ENCODE results near the gene IRAK1.

IRAK1 gene

GRCh38 chrX:153969904-153970356, 49.8 kb downstream of the IRAK1 start:
- peaks cover 51% of the 10 kb centered on the region for H3K4me1 ChIP-seq (ENCODE audit: insufficient read depth, low read length)

GRCh38 chrX:153969125-153969903, 50.4 kb downstream of the IRAK1 start:
- Histone ChIP-seq H3K4me3 (ENCODE audit: low read depth in 1 of 2, low read length in 2 of 2) (peak overlapping the region; percentile 57 to 90), H4K20me1 (ENCODE audit: insufficient read depth, low read length) (peaks cover 55% of the 10 kb centered on the region), H2AFZ (ENCODE audit: low read depth, low read length) (no peak overlapping the region), H3K9me3 (ENCODE audit: insufficient read depth, low read length, severe bottlenecking) (no peaks in the 10 kb centered on the region), H3K4me1 (ENCODE audit: insufficient read depth, low read length) (peaks cover 45% of the 10 kb centered on the region), H3K27me3 (ENCODE audit: insufficient read depth, low read length, poor library complexity) (no peaks in the 10 kb centered on the region), H3K27ac (ENCODE audit: low read length) (peak overlapping the region; percentile 96), H3K9ac (ENCODE audit: low read depth, low read length) (peak overlapping the region; percentile 99), H3K79me2 (ENCODE audit: insufficient read depth, low read length) (peaks cover 85% of the 10 kb centered on the region), H3K36me3 (ENCODE audit: insufficient read depth, low read length) (peaks cover 54% of the 10 kb centered on the region), H3K4me2 (ENCODE audit: insufficient read depth, low read length) (peak overlapping the region; percentile 67)
- no peak for DNase-seq
- no peak for ATAC-seq (ENCODE audit: insufficient read depth, low read depth)
- TF ChIP-seq, protein P1, sequence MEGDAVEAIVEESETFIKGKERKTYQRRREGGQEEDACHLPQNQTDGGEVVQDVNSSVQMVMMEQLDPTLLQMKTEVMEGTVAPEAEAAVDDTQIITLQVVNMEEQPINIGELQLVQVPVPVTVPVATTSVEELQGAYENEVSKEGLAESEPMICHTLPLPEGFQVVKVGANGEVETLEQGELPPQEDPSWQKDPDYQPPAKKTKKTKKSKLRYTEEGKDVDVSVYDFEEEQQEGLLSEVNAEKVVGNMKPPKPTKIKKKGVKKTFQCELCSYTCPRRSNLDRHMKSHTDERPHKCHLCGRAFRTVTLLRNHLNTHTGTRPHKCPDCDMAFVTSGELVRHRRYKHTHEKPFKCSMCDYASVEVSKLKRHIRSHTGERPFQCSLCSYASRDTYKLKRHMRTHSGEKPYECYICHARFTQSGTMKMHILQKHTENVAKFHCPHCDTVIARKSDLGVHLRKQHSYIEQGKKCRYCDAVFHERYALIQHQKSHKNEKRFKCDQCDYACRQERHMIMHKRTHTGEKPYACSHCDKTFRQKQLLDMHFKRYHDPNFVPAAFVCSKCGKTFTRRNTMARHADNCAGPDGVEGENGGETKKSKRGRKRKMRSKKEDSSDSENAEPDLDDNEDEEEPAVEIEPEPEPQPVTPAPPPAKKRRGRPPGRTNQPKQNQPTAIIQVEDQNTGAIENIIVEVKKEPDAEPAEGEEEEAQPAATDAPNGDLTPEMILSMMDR (IDR thresholded peaks at IDR 0.05; ENCODE audit: borderline replicate concordance, extremely low read depth, low read length, poor library complexity, severe bottlenecking), result peak; percentile 8
- no peak for TF ChIP-seq EZH2 (IDR thresholded peaks at IDR 0.05; ENCODE audit: borderline replicate concordance, low read depth, low read length, severe bottlenecking)

More at GRCh38 chrX:153969904-153970356, 49.8 kb downstream of the IRAK1 start:
- Histone ChIP-seq H2AFZ (ENCODE audit: low read depth, low read length) (no peak overlapping the region), H3K27ac (ENCODE audit: low read length) (peak overlapping the region; percentile 96), H3K79me2 (ENCODE audit: insufficient read depth, low read length) (peaks cover 85% of the 10 kb centered on the region), H3K27me3 (ENCODE audit: insufficient read depth, low read length, poor library complexity) (no peaks in the 10 kb centered on the region), H3K36me3 (ENCODE audit: insufficient read depth, low read length) (peaks cover 48% of the 10 kb centered on the region), H3K9me3 (ENCODE audit: insufficient read depth, low read length, severe bottlenecking) (no peaks in the 10 kb centered on the region), H4K20me1 (ENCODE audit: insufficient read depth, low read length) (peaks cover 49% of the 10 kb centered on the region), H3K4me2 (ENCODE audit: insufficient read depth, low read length) (peak overlapping the region; percentile 67), H3K4me3 (ENCODE audit: low read depth in 1 of 2, low read length in 2 of 2) (peak overlapping the region; percentile 57 to 90), H3K9ac (ENCODE audit: low read depth, low read length) (peak overlapping the region; percentile 99)
- TF ChIP-seq, protein P1 (IDR thresholded peaks at IDR 0.05; ENCODE audit: borderline replicate concordance, extremely low read depth, low read length, poor library complexity, severe bottlenecking), result no peak
- DNase-seq, result no peak
- 0 out of 3 replicates have a peak, but pooled peaks have one; percentile 3 for ATAC-seq (ENCODE audit: insufficient read depth, low read depth)

- Histone ChIP-seq H3K9ac (ENCODE audit: low read depth, low read length) (peak overlapping the region; percentile 99), H2AFZ (ENCODE audit: low read depth, low read length) (no peak overlapping the region), H4K20me1 (ENCODE audit: insufficient read depth, low read length) (peaks cover 61% of the 10 kb centered on the region), H3K79me2 (ENCODE audit: insufficient read depth, low read length) (peaks cover 85% of the 10 kb centered on the region), H3K4me3 (ENCODE audit: low read depth in 1 of 2, low read length in 2 of 2) (peak overlapping the region; percentile 57 to 90; a peak in 3 of 4 replicates), H3K27ac (ENCODE audit: low read length) (peak overlapping the region; percentile 96), H3K4me2 (ENCODE audit: insufficient read depth, low read length) (peak overlapping the region; percentile 67), H3K4me1 (ENCODE audit: insufficient read depth, low read length) (peaks cover 39% of the 10 kb centered on the region), H3K27me3 (ENCODE audit: insufficient read depth, low read length, poor library complexity) (no peaks in the 10 kb centered on the region), H3K9me3 (ENCODE audit: insufficient read depth, low read length, severe bottlenecking) (no peaks in the 10 kb centered on the region), H3K36me3 (ENCODE audit: insufficient read depth, low read length) (peaks cover 60% of the 10 kb centered on the region)
- ATAC-seq (ENCODE audit: insufficient read depth, low read depth) (peak; percentile 50), DNase-seq (peak; percentile 87)
- no peak for TF ChIP-seq EZH2 (IDR thresholded peaks at IDR 0.05; ENCODE audit: borderline replicate concordance, low read depth, low read length, severe bottlenecking)
- TF ChIP-seq, protein P1 (IDR thresholded peaks at IDR 0.05; ENCODE audit: borderline replicate concordance, extremely low read depth, low read length, poor library complexity, severe bottlenecking), result peak; percentile 52
Measured at GRCh38 chrX:153968754-153969124, 51.0 kb downstream of the IRAK1 start.

Data from DND-41 (cell line).